HEK293T (cell line): ENCODE data around the gene LSM3.

ENCODE experiments used
- ARNT ChIP-seq: fragments of 450-650 bp; IDR thresholded peaks from 2 replicates; pipeline ENCODE4 v1.6.1; 2017; ENCODE audit warnings: mild to moderate bottlenecking
- BHLHE40 ChIP-seq: fragments of 450-650 bp; IDR thresholded peaks from 2 replicates; pipeline ENCODE4 v1.6.1; 2016; ENCODE audit warnings: mild to moderate bottlenecking, moderate library complexity, borderline replicate concordance
- CTBP1 ChIP-seq: fragments of 450-650 bp; IDR thresholded peaks from 2 replicates; pipeline ENCODE4 v1.6.1; 2016; ENCODE audit warnings: borderline replicate concordance
- FOXA1 ChIP-seq: fragments of 450-650 bp; IDR thresholded peaks from 2 replicates; pipeline ENCODE4 v1.6.1; 2016; ENCODE audit warnings: mild to moderate bottlenecking
- FOXK2 ChIP-seq: fragments of 450-650 bp; IDR thresholded peaks from 2 replicates; pipeline ENCODE4 v1.6.1; 2016; ENCODE audit warnings: mild to moderate bottlenecking
- HDGF ChIP-seq: fragments of 450-650 bp; IDR thresholded peaks from 2 replicates; pipeline ENCODE4 v1.6.1; 2017; ENCODE audit warnings: antibody characterized with exemption, borderline replicate concordance
- L3MBTL2 ChIP-seq: fragments of 450-650 bp; conservative IDR thresholded peaks from 2 replicates; pipeline ENCODE4 v1.6.1; 2016; ENCODE audit warnings: mild to moderate bottlenecking
- NFRKB ChIP-seq: fragments of 450-650 bp; IDR thresholded peaks from 2 replicates; pipeline ENCODE4 v1.6.1; 2016; ENCODE audit warnings: mild to moderate bottlenecking, moderate library complexity
- SUZ12 ChIP-seq: fragments of 450-650 bp; IDR thresholded peaks from 2 replicates; pipeline ENCODE4 v1.6.1; 2016; ENCODE audit warnings: mild to moderate bottlenecking
- TARDBP ChIP-seq: fragments of 450-650 bp; IDR thresholded peaks from 2 replicates; pipeline ENCODE4 v1.6.1; 2016
- TF ChIP-seq, protein P1 (sequence below): fragments of 450-650 bp; IDR thresholded peaks from 2 replicates; pipeline ENCODE4 v1.6.1; 2016

GRCh38 chr3:14139771-14140170 lies 38.8 kb upstream of the LSM3 start:
- TF ChIP-seq BHLHE40 (no peak), TARDBP (no peak), ARNT (no peak), FOXA1 (no peak), HDGF (no peak), SUZ12 (no peak), FOXK2 (no peak), L3MBTL2 (no peak), NFRKB (no peak), CTBP1 (no peak)
- TF ChIP-seq, protein P1, sequence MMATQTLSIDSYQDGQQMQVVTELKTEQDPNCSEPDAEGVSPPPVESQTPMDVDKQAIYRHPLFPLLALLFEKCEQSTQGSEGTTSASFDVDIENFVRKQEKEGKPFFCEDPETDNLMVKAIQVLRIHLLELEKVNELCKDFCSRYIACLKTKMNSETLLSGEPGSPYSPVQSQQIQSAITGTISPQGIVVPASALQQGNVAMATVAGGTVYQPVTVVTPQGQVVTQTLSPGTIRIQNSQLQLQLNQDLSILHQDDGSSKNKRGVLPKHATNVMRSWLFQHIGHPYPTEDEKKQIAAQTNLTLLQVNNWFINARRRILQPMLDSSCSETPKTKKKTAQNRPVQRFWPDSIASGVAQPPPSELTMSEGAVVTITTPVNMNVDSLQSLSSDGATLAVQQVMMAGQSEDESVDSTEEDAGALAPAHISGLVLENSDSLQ, result no peak
